ENCODE measurements around the gene ENDOG.

DNA sequence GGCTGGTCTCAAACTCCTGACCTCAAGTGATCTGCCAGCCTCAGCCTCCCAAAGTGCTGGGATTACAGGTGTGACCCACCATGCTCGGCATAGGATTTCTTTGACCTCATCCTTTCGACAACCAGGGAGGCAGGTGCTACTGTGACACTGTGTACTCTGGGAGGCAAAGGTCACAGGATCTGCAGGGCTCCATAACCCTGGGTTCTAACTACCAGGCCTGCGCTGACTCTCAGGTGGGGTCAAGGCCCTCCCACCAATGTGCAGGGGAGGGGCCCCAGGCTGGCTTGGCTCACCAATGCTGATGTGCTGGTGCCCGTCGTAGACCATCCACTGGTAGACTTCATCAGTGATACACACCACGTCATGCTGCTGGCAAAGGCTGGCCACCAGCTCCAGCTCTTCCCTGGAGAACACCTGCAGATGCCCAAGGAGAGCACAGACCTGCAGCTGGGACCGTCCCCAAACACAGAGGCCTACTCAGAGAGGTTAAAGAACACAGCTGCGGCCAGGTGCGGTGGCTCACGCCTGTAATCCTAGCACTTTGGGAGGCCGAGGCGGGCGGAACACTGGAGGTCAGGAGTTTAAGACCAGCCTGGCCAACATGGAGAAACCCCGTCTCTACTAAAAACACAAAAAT lies 18.3 kb downstream of the ENDOG start:
- TF ChIP-seq, protein P1, sequence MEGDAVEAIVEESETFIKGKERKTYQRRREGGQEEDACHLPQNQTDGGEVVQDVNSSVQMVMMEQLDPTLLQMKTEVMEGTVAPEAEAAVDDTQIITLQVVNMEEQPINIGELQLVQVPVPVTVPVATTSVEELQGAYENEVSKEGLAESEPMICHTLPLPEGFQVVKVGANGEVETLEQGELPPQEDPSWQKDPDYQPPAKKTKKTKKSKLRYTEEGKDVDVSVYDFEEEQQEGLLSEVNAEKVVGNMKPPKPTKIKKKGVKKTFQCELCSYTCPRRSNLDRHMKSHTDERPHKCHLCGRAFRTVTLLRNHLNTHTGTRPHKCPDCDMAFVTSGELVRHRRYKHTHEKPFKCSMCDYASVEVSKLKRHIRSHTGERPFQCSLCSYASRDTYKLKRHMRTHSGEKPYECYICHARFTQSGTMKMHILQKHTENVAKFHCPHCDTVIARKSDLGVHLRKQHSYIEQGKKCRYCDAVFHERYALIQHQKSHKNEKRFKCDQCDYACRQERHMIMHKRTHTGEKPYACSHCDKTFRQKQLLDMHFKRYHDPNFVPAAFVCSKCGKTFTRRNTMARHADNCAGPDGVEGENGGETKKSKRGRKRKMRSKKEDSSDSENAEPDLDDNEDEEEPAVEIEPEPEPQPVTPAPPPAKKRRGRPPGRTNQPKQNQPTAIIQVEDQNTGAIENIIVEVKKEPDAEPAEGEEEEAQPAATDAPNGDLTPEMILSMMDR (IDR thresholded peaks at IDR 0.05), result no peak
- TF ChIP-seq POLR2A (IDR thresholded peaks at IDR 0.05), result no peak

Data from uterus (tissue), 2 donors.